HepG2 (cell line): ENCODE data around the gene ADRM1. TPM values are rescaled to one million over a fixed set of nuclear protein-coding genes. Genes with fewer than 3 reads are reported as not detected.

Experiments used
- ADNP ChIP-seq: sonication (generic); formaldehyde crosslinking; IDR thresholded peaks from 2 replicates; pipeline ENCODE4 v1.4.0; 2020; ENCODE audit warnings: missing genetic modification reagents
- ARHGAP35 ChIP-seq: sonication (generic); formaldehyde crosslinking; IDR thresholded peaks from 2 replicates; pipeline ENCODE4 v1.9.0; 2022; ENCODE audit warnings: mild to moderate bottlenecking, inconsistent platforms, moderate library complexity, missing genetic modification reagents, borderline replicate concordance
- BORCS8-MEF2B ChIP-seq: sonication (generic); formaldehyde crosslinking; IDR thresholded peaks from 2 replicates; pipeline ENCODE4 v1.8.0; 2022; ENCODE audit warnings: mild to moderate bottlenecking, missing genetic modification reagents
- CAMTA2 ChIP-seq: sonication (generic); formaldehyde crosslinking; IDR thresholded peaks from 2 replicates; pipeline ENCODE4 v1.4.0; 2020; ENCODE audit warnings: mild to moderate bottlenecking, missing genetic modification reagents, borderline replicate concordance
- ISL2 ChIP-seq: sonication (generic); formaldehyde crosslinking; IDR thresholded peaks from 2 replicates; pipeline ENCODE4 v1.5.0; 2020; ENCODE audit warnings: missing genetic modification reagents
- JUNB ChIP-seq: sonication (generic); formaldehyde crosslinking; IDR thresholded peaks from 2 replicates; pipeline ENCODE4 v1.8.0; 2022; ENCODE audit warnings: missing genetic modification reagents, mild to moderate bottlenecking, borderline replicate concordance
- MIXL1 ChIP-seq: IDR thresholded peaks from 2 replicates; pipeline ENCODE4 v1.6.1; 2016
- NFE2L2 ChIP-seq: fragments of 150-350 bp; IDR thresholded peaks from 2 replicates; pipeline ENCODE4 v1.6.1; 2014; ENCODE audit warnings: low read length
- NR2C2 ChIP-seq: sonication (generic); formaldehyde crosslinking; IDR thresholded peaks from 2 replicates; pipeline ENCODE4 v1.4.0; 2020; ENCODE audit warnings: missing genetic modification reagents, mild to moderate bottlenecking, moderate library complexity, borderline replicate concordance
- POLR2G ChIP-seq: fragments of 200-400 bp; formaldehyde crosslinking; IDR thresholded peaks from 2 replicates; pipeline ENCODE4 v1.6.1; 2018; ENCODE audit warnings: mild to moderate bottlenecking, low read depth, low read length, moderate library complexity
- PPARG ChIP-seq: conservative IDR thresholded peaks from 2 replicates; pipeline ENCODE4 v1.6.1; 2016; ENCODE audit warnings: missing biosample characterization, missing genetic modification reagents
- RBM39 ChIP-seq: fragments of 200-400 bp; formaldehyde crosslinking; IDR thresholded peaks from one replicate; pipeline ENCODE4 v1.6.1; 2018; ENCODE audit warnings: antibody characterized with exemption, mild to moderate bottlenecking, low read depth, low read length; ENCODE audit not compliant: poor library complexity, severe bottlenecking
- SAP130 ChIP-seq: IDR thresholded peaks from 2 replicates; pipeline ENCODE4 v1.6.1; 2016; ENCODE audit warnings: low read depth
- SYNCRIP ChIP-seq: fragments of 200-400 bp; formaldehyde crosslinking; IDR thresholded peaks from 2 replicates; pipeline ENCODE4 v1.6.1; 2018; ENCODE audit warnings: mild to moderate bottlenecking, low read depth, low read length; ENCODE audit not compliant: insufficient read depth
- TBX2 ChIP-seq: sonication (generic); formaldehyde crosslinking; IDR thresholded peaks from 2 replicates; pipeline ENCODE4 v1.5.0; 2020; ENCODE audit warnings: missing genetic modification reagents, mild to moderate bottlenecking, borderline replicate concordance
- ZNF138 ChIP-seq: sonication (generic); formaldehyde crosslinking; IDR thresholded peaks from 2 replicates; pipeline ENCODE4 v1.5.0; 2020; ENCODE audit warnings: mild to moderate bottlenecking, low read depth, missing genetic modification reagents
- ZNF225 ChIP-seq: sonication (generic); formaldehyde crosslinking; IDR thresholded peaks from 2 replicates; pipeline ENCODE4 v1.4.0; 2020; ENCODE audit warnings: mild to moderate bottlenecking, missing genetic modification reagents
- ZNF367 ChIP-seq: sonication (generic); formaldehyde crosslinking; IDR thresholded peaks from 2 replicates; pipeline ENCODE4 v1.4.0; 2020; ENCODE audit warnings: missing genetic modification reagents, borderline replicate concordance
- ZNF570 ChIP-seq: sonication (generic); formaldehyde crosslinking; IDR thresholded peaks from 2 replicates; pipeline ENCODE4 v1.4.0; 2020; ENCODE audit warnings: mild to moderate bottlenecking, missing genetic modification reagents, borderline replicate concordance
- ZNF577 ChIP-seq: sonication (generic); formaldehyde crosslinking; IDR thresholded peaks from 2 replicates; pipeline ENCODE4 v1.4.0; 2020; ENCODE audit warnings: mild to moderate bottlenecking, low read depth, missing genetic modification reagents, borderline replicate concordance
- ZNF768 ChIP-seq: sonication (generic); formaldehyde crosslinking; IDR thresholded peaks from 2 replicates; pipeline ENCODE4 v1.4.0; 2020; ENCODE audit warnings: missing genetic modification reagents
- polyA plus RNA-seq, 8 experiments: library from polyadenylated mRNA; depleted of rRNA in 3 of 8; stranded (reverse) in 7 of 8; unstranded in 1 of 8; fragments of >200 nt; fragmentation: Illumina TruSeq in 4 of 8; extraction: Trizol in 4 of 8; gene quantifications; 2 replicates each; pipeline versions ENCODE4 v1.2.1 to v1.2.3, GENCODE V29; 2011 to 2016; ENCODE audit warnings: low read depth in 4 of 8, missing spikeins in 1 of 8, mixed read lengths in 1 of 8; ENCODE audit not compliant: insufficient read depth in 1 of 8
- total RNA-seq, 5 experiments: library from RNA; depleted of rRNA; stranded (reverse); fragments of >200 nt; fragmentation: Illumina TruSeq; extraction: Trizol; gene quantifications; 2 replicates each; pipeline ENCODE4 v1.2.3, GENCODE V29; 2016; ENCODE audit warnings: low read depth in 1 of 5
- TF ChIP-seq, protein P1 (sequence below): IDR thresholded peaks from 2 replicates; pipeline ENCODE4 v1.6.1; 2018; ENCODE audit warnings: missing genetic modification reagents, mild to moderate bottlenecking, missing compliant biosample characterization
- TF ChIP-seq, protein P2 (sequence below): sonication (generic); formaldehyde crosslinking; IDR thresholded peaks from 2 replicates; pipeline ENCODE4 v1.9.0; 2021; ENCODE audit warnings: missing genetic modification reagents, mild to moderate bottlenecking, borderline replicate concordance
- TF ChIP-seq, protein P3 (sequence below), 2 experiments: sonication (generic) in 1 of 2; formaldehyde crosslinking in 1 of 2; IDR thresholded peaks; 2 replicates each; pipeline versions ENCODE4 v1.4.0 to v1.6.1; 2016 to 2020; ENCODE audit warnings: borderline replicate concordance in 1 of 2, low read depth in 1 of 2, mild to moderate bottlenecking in 1 of 2, missing genetic modification reagents in 1 of 2
- TF ChIP-seq, protein P4 (sequence below): sonication (generic); formaldehyde crosslinking; IDR thresholded peaks from 2 replicates; pipeline ENCODE4 v1.4.0; 2020; ENCODE audit warnings: missing genetic modification reagents; ENCODE audit errors: not compliant biosample characterization

ADRM1 gene
- total and polyA plus RNA-seq, 2 of the 13 experiments (the other 11 are each of a cell fraction or from before 2014, with no cell fraction given): 92.9 to 154 TPM

DNA sequence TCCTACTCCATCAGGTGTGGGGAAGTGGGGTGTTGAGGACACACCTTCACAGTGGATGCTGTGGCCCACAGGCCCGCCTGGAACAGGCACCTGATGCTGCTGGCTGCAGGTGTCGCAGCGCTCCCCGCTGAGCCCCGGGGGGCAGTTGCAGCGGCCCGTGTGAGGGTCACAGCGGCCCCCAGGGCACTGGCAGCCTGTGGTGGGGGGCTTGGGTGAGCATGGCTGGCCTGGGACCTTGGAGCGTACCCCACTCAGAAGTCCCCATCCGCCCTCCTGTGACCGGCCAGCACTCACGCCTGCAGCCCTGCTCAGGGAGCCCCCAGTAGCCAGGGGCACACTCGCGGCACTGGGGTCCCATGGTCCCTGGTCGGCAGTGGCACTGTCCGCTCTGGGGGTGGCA, 19.2 kb downstream of the ADRM1 start (continued):
- TF ChIP-seq ZNF138 (CRISPR knock-in tag): no peak
- TF ChIP-seq, protein P1, sequence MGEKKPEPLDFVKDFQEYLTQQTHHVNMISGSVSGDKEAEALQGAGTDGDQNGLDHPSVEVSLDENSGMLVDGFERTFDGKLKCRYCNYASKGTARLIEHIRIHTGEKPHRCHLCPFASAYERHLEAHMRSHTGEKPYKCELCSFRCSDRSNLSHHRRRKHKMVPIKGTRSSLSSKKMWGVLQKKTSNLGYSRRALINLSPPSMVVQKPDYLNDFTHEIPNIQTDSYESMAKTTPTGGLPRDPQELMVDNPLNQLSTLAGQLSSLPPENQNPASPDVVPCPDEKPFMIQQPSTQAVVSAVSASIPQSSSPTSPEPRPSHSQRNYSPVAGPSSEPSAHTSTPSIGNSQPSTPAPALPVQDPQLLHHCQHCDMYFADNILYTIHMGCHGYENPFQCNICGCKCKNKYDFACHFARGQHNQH (CRISPR knock-in tag): no peak
- TF ChIP-seq, protein P2, sequence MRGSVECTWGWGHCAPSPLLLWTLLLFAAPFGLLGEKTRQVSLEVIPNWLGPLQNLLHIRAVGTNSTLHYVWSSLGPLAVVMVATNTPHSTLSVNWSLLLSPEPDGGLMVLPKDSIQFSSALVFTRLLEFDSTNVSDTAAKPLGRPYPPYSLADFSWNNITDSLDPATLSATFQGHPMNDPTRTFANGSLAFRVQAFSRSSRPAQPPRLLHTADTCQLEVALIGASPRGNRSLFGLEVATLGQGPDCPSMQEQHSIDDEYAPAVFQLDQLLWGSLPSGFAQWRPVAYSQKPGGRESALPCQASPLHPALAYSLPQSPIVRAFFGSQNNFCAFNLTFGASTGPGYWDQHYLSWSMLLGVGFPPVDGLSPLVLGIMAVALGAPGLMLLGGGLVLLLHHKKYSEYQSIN: no peak
- TF ChIP-seq SYNCRIP: no peak
- peak; percentile 17 for TF ChIP-seq RBM39
- TF ChIP-seq ZNF367 (CRISPR knock-in tag): no peak
- no peak for TF ChIP-seq ARHGAP35 (CRISPR knock-in tag)
- TF ChIP-seq TBX2: no peak
- no peak for TF ChIP-seq ISL2 (CRISPR knock-in tag)
- TF ChIP-seq BORCS8-MEF2B (CRISPR knock-in tag): no peak
- TF ChIP-seq ZNF225 (CRISPR knock-in tag): peak; percentile 74; the same call in 1 of the 2 replicates
- TF ChIP-seq, protein P3, sequence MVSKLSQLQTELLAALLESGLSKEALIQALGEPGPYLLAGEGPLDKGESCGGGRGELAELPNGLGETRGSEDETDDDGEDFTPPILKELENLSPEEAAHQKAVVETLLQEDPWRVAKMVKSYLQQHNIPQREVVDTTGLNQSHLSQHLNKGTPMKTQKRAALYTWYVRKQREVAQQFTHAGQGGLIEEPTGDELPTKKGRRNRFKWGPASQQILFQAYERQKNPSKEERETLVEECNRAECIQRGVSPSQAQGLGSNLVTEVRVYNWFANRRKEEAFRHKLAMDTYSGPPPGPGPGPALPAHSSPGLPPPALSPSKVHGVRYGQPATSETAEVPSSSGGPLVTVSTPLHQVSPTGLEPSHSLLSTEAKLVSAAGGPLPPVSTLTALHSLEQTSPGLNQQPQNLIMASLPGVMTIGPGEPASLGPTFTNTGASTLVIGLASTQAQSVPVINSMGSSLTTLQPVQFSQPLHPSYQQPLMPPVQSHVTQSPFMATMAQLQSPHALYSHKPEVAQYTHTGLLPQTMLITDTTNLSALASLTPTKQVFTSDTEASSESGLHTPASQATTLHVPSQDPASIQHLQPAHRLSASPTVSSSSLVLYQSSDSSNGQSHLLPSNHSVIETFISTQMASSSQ (IDR thresholded peaks at IDR 0.05; ENCODE audit: low read depth): no peak
- TF ChIP-seq, protein P3 (CRISPR knock-in tag; IDR thresholded peaks at IDR 0.05; ENCODE audit: borderline replicate concordance): no peak
- no peak for TF ChIP-seq PPARG (CRISPR knock-in tag)
- no peak for TF ChIP-seq JUNB
- no peak for TF ChIP-seq NFE2L2
- TF ChIP-seq CAMTA2: no peak
- TF ChIP-seq ADNP (CRISPR knock-in tag): no peak
- TF ChIP-seq POLR2G: no peak
- TF ChIP-seq ZNF570 (CRISPR knock-in tag): no peak
- TF ChIP-seq NR2C2 (CRISPR knock-in tag): no peak
- TF ChIP-seq MIXL1: no peak
- TF ChIP-seq, protein P4, sequence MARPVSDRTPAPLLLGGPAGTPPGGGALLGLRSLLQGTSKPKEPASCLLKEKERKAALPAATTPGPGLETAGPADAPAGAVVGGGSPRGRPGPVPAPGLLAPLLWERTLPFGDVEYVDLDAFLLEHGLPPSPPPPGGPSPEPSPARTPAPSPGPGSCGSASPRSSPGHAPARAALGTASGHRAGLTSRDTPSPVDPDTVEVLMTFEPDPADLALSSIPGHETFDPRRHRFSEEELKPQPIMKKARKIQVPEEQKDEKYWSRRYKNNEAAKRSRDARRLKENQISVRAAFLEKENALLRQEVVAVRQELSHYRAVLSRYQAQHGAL (CRISPR knock-in tag): no peak
- no peak for TF ChIP-seq ZNF577 (CRISPR knock-in tag)
- TF ChIP-seq SAP130 (CRISPR knock-in tag): no peak
- no peak; the same call in 1 of the 2 replicates for TF ChIP-seq ZNF768 (CRISPR knock-in tag)
